NCI-H2107 treated with DMSO at 0.1 percent for 48 hours (cell line): Measurements from ENCODE around the gene CDK5RAP3.
"Not testable (repeated sequence)": the region's sequence is repeated elsewhere in the genome, so short reads cannot be mapped to it uniquely, and the experiment has no call there.

ENCODE experiments used
- DNase-seq: peaks from one replicate; lab custom pipeline; 2025; ENCODE audit not compliant: unreplicated experiment; lab: John Stamatoyannopoulos, UW

The CDK5RAP3 gene

GRCh38 chr17:47973541-47973940 lies 2.6 kb downstream of the CDK5RAP3 start:
- no peak for DNase-seq

- no peak for DNase-seq
Observed at GRCh38 chr17:47975189-47975822, 4.4 kb downstream of the CDK5RAP3 start.

GRCh38 chr17:47975823-47976205 lies 4.9 kb downstream of the CDK5RAP3 start:
- DNase-seq = no peak

GRCh38 chr17:47978324-47978723 lies 7.4 kb downstream of the CDK5RAP3 start:
- DNase-seq = peak; percentile 30

GRCh38 chr17:47980541-47980940 lies 9.6 kb downstream of the CDK5RAP3 start:
- no peak for DNase-seq

GRCh38 chr17:47981462-47981861 lies 10.5 kb downstream of the CDK5RAP3 start:
- no peak for DNase-seq

GRCh38 chr17:47982091-47982617 lies 11.2 kb downstream of the CDK5RAP3 start:
- no peak for DNase-seq

GRCh38 chr17:47982645-47983390 lies 11.9 kb downstream of the CDK5RAP3 start:
- DNase-seq = no peak

GRCh38 chr17:47983492-47984223 lies 12.7 kb downstream of the CDK5RAP3 start:
- no peak for DNase-seq

GRCh38 chr17:47986520-47986919 lies 15.6 kb downstream of the CDK5RAP3 start:
- no peak for DNase-seq

GRCh38 chr17:47987240-47987835 lies 16.4 kb downstream of the CDK5RAP3 start:
- DNase-seq = peak; percentile 49

- DNase-seq = not testable (repeated sequence)
Observed at GRCh38 chr17:47988445-47988844, 17.5 kb downstream of the CDK5RAP3 start.

GRCh38 chr17:47989159-47989558 lies 18.2 kb downstream of the CDK5RAP3 start:
- DNase-seq = no peak

GRCh38 chr17:47989700-47990099 lies 18.8 kb downstream of the CDK5RAP3 start:
- no peak for DNase-seq

- DNase-seq = no peak
Observed at GRCh38 chr17:47990962-47991731, 20.2 kb downstream of the CDK5RAP3 start.

- no peak for DNase-seq
Observed at GRCh38 chr17:47992216-47992615, 21.3 kb downstream of the CDK5RAP3 start.

GRCh38 chr17:47993031-47993564 lies 22.2 kb downstream of the CDK5RAP3 start:
- DNase-seq = no peak

- DNase-seq = no peak
Observed at GRCh38 chr17:47993964-47994363, 23.1 kb downstream of the CDK5RAP3 start.

GRCh38 chr17:47994724-47995123 lies 23.8 kb downstream of the CDK5RAP3 start:
- no peak for DNase-seq

- no peak for DNase-seq
Observed at GRCh38 chr17:47995241-47995935, 24.5 kb downstream of the CDK5RAP3 start.
